Keratinocyte (primary cell): Measurements from ENCODE around the gene HES2.
A peak's percentile ranks its signal among the peaks of the same experiment; 100 is the strongest.

Experiments
- CTCF ChIP-seq, 3 experiments: IDR thresholded peaks in 1 of 3; conservative IDR thresholded peaks in 1 of 3; optimal IDR thresholded peaks in 1 of 3; 2 replicates in 2 of 3; 3 replicates in 1 of 3; pipeline versions ENCODE3 to v1.5.1; 2011; ENCODE audit warnings: low read length in 3 of 3, mild to moderate bottlenecking in 3 of 3, moderate library complexity in 2 of 3, control low read depth in 1 of 3, inconsistent platforms in 1 of 3; ENCODE audit not compliant: insufficient read depth in 2 of 3; ENCODE audit errors: extremely low read depth in 1 of 3
- EZH2 ChIP-seq: IDR thresholded peaks from one replicate; pipeline ENCODE4 v1.6.1; 2012; ENCODE audit warnings: inconsistent platforms, mild to moderate bottlenecking, low read length, moderate library complexity

- peak; percentile 30 to 56 (median 36) for TF ChIP-seq CTCF (optimal IDR thresholded peaks at IDR 0.05 in 1 of 3, IDR thresholded peaks at IDR 0.05 in 1 of 3, conservative IDR thresholded peaks at IDR 0.05 in 1 of 3; ENCODE audit: extremely low read depth in 1 of 3, insufficient read depth in 2 of 3, low read length in 3 of 3)
- no peak for TF ChIP-seq EZH2
Observed at GRCh38 chr1:6396998-6397397, 22.7 kb downstream of the HES2 start.
